Lung (tissue), 12 donors: ENCODE results near the gene MBD6. TPM values are rescaled to one million over a fixed set of nuclear protein-coding genes. Genes with fewer than 3 reads are reported as not detected.
"Not testable (repeated sequence)": the region's sequence is repeated elsewhere in the genome, so short reads cannot be mapped to it uniquely, and the experiment has no call there.

Experiments used
- ATAC-seq: fragments of 200-7000 bp; cut with Tn5 transposase; one replicate; pipeline ENCODE4 v1.9.1; 2020; ENCODE audit warnings: moderate number of reproducible peaks; ENCODE audit not compliant: insufficient read depth, low FRiP score
- DNase-seq, 3 donors: peaks; one replicate each; pipeline ENCODE4 v3.0.0-alpha.2; 2013 to 2017
- H3K27ac ChIP-seq, 2 donors: one replicate each; pipeline ENCODE4 v1.5.1; 2013; ENCODE audit warnings: mild to moderate bottlenecking in 2 of 2, moderate library complexity in 2 of 2, control low read depth in 1 of 2, inconsistent platforms in 1 of 2, low read depth in 1 of 2, low read length in 1 of 2
- H3K27me3 ChIP-seq, 3 donors: one replicate each; pipeline ENCODE4 v1.5.1; 2013; ENCODE audit warnings: low read length in 2 of 3; ENCODE audit not compliant: control insufficient read depth in 3 of 3, insufficient read depth in 3 of 3
- H3K36me3 ChIP-seq, 4 donors: one replicate each; pipeline ENCODE4 v1.5.1; 2013; ENCODE audit warnings: low read length in 4 of 4, mild to moderate bottlenecking in 1 of 4, moderate library complexity in 1 of 4; ENCODE audit not compliant: control insufficient read depth in 4 of 4, insufficient read depth in 4 of 4
- H3K4me1 ChIP-seq, 5 donors: one replicate each; pipeline ENCODE4 v1.5.1; 2013; ENCODE audit warnings: low read length in 5 of 5, mild to moderate bottlenecking in 2 of 5, moderate library complexity in 1 of 5; ENCODE audit not compliant: control insufficient read depth in 5 of 5, insufficient read depth in 5 of 5
- H3K4me3 ChIP-seq: one replicate; pipeline ENCODE4 v1.5.1; 2013; ENCODE audit warnings: mild to moderate bottlenecking, control low read depth, moderate library complexity
- H3K9ac ChIP-seq, 2 donors: one replicate each; pipeline ENCODE4 v1.5.1; 2013; ENCODE audit warnings: low read length in 2 of 2, control low read depth in 1 of 2; ENCODE audit not compliant: insufficient read depth in 1 of 2
- H3K9me3 ChIP-seq, 4 donors: one replicate each; pipeline ENCODE4 v1.5.1; 2013; ENCODE audit warnings: low read length in 3 of 4, mild to moderate bottlenecking in 1 of 4, moderate library complexity in 1 of 4; ENCODE audit not compliant: control insufficient read depth in 4 of 4, insufficient read depth in 3 of 4
- WGBS, 2 donors: extraction: QIAGEN DNeasy Blood & Tissue Kit; methylation state at CpG; one replicate each; pipeline ENCODE4 v1.1.7; 2013; 5-methylcytosine and 5-hydroxymethylcytosine counted together
- polyA plus RNA-seq, 2 donors: library from polyadenylated mRNA; stranded (reverse); fragments of 200-250 nt; gene quantifications; one replicate each; pipeline ENCODE4 v1.2.1, GENCODE V29; 2013
- total RNA-seq, 2 donors: library from RNA; depleted of rRNA in 1 of 2; stranded (reverse); fragments of >200 nt in 1 of 2; gene quantifications; one replicate each; pipeline ENCODE4 v1.2.1, GENCODE V29; 2014 to 2021
- TF ChIP-seq, protein P1 (sequence below): IDR thresholded peaks from 2 replicates; pipeline ENCODE4 v1.5.1; 2012; ENCODE audit warnings: mild to moderate bottlenecking; ENCODE audit errors: control extremely low read depth, extremely low read depth
- donor health status: control.
- donor health status: control.
- donor health status: Bipolar disorder and iron deficiency.
- donor health status: healthy.
- donor health status: DM: yes; HTN: yes; CAD: no.

Gene MBD6
- total and polyA plus RNA-seq, 4 donors, result 26.0 to 132 (median 39.6) TPM

DNA sequence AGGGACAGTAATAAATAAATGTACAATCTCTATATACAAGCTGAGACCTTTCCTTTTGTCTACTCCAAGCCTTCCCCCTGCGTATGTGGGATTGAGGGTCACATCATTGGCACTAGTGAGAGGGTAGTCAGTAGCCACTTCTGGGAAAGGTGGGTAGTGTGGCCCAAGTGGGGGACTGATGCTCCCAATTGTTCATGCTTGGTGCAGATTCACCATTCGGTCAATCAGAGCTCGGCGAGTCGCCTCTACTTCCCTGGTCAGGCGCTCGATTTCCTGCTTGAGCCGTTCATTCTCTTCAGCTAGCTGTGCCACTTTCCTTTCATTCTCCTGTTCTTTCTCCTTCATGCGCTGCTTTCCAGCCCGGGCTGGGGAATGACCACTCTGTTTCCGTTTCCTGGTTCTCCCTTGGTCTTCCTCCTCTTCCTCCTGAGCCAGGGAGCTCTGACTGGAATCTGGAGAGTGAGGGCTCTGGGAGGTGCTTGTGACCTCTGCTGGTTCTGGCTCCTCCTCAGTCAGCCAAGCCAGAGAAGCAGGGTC is 5.9 kb upstream of the MBD6 start:
- Histone ChIP-seq H3K9ac (no peak overlapping the region), H3K27ac (no peak overlapping the region), H3K4me1 (peaks cover 4 to 28% (median 17%) of the 10 kb centered on the region in 5 donors), H3K27me3 (no peaks in the 10 kb centered on the region), H3K36me3 (peaks cover 25 to 46% (median 33%) of the 10 kb centered on the region in 4 donors), H3K4me3 (no peak overlapping the region), H3K9me3 (no peaks in the 10 kb centered on the region)
- no peak for DNase-seq
- ATAC-seq, result no peak
- TF ChIP-seq, protein P1, sequence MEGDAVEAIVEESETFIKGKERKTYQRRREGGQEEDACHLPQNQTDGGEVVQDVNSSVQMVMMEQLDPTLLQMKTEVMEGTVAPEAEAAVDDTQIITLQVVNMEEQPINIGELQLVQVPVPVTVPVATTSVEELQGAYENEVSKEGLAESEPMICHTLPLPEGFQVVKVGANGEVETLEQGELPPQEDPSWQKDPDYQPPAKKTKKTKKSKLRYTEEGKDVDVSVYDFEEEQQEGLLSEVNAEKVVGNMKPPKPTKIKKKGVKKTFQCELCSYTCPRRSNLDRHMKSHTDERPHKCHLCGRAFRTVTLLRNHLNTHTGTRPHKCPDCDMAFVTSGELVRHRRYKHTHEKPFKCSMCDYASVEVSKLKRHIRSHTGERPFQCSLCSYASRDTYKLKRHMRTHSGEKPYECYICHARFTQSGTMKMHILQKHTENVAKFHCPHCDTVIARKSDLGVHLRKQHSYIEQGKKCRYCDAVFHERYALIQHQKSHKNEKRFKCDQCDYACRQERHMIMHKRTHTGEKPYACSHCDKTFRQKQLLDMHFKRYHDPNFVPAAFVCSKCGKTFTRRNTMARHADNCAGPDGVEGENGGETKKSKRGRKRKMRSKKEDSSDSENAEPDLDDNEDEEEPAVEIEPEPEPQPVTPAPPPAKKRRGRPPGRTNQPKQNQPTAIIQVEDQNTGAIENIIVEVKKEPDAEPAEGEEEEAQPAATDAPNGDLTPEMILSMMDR, result no peak
- 89% methylated on average over 11 of the region's 11 CpGs for WGBS, 2 donors

DNA sequence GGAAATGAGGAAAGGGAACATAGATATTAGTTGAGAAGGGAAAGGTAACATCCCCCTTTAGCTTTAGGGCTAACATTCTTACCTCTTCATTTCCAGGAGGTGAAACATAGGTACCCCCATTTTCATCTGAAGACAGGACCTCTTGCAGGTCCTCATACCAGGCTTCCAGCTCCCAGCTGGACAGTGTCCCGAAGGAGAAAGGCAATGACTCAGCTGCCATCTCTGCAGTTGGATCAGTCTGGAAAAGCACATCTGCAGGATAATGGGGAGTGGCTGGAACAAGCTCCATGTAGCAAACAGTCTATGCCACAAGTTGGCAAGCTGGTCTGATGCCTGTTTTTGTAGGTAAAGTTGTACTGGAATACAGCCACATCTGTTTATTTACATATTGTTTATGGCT is 5.4 kb upstream of the MBD6 start:
- TF ChIP-seq, protein P1, result no peak
- WGBS, 2 donors, result 77 to 91% methylated on average over 1 of the region's 1 CpG
- H3K9ac ChIP-seq, result no peak overlapping the region
- no peak overlapping the region for H3K27ac ChIP-seq
- DNase-seq (no peak), ATAC-seq (no peak)
- H3K4me3 ChIP-seq, result no peak overlapping the region
- no peaks in the 10 kb centered on the region for H3K27me3 ChIP-seq
- peaks cover 23 to 41% (median 30%) of the 10 kb centered on the region in 4 donors for H3K36me3 ChIP-seq
- no peaks in the 10 kb centered on the region for H3K9me3 ChIP-seq
- peaks cover 4 to 34% (median 22%) of the 10 kb centered on the region in 5 donors for H3K4me1 ChIP-seq

DNA sequence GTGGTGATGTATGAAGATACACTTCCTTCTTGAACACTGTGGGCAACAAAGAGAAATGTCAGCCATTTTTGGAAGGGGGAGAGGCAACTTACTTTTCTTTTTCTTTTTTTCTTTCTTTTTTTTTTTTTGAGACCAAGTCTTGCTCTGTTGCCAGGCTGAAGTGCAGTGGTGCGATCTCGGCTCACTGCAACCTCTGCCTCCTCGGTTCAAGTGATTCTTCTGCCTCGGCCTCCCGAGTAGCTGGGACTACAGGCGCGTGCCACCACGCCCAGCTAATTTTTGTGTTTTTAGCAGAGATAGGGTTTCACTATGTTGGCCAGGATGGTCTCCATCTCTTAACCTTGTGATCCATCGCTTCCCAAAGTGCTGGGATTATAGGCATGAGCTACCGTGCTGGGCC is 4.9 kb upstream of the MBD6 start:
- not testable (repeated sequence) for ATAC-seq, DNase-seq, H3K27me3 ChIP-seq, H3K9ac ChIP-seq, H3K9me3 ChIP-seq, H3K4me3 ChIP-seq, H3K27ac ChIP-seq
- Histone ChIP-seq H3K4me1 (peaks cover 4 to 34% (median 22%) of the 10 kb centered on the region in 5 donors), H3K36me3 (peaks cover 21 to 38% (median 29%) of the 10 kb centered on the region in 4 donors)
- WGBS, 2 donors, result 93% methylated on average over 10 of the region's 10 CpGs

DNA sequence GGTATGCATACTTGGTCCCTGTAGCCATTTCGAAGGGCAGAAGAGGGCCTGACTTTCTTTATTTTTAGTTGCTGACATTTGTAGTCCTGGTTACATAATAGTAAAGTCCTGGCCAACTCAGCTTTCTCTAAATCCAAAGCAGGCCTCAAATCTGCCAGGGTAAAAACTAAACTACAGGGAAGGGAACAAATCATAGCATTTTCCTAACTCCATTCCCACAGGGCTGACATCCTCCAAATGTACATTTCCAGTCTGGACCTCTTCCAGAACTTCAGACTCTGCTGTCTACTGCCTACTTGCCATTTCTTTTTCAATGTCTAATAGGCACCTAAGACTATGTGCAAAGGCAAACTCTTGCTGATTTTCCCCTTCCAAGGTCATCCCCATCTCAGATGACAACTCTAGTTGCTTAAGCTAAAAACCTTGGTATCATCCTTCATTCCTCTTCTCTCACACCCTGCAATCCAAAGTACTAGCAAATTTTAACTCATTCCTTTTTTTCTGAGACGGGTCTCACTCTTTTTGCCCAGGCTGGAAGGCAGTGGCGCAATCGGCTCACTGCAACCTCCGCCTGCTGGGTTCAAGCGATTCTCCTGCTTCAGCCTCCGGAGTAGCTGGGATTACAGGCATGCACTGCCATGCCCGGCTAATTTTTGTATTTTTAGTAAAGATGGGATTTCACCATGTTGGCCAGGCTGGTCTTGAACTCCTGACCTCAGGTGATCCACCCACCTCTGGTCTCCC is 4.3 kb upstream of the MBD6 start:
- TF ChIP-seq, protein P1, result no peak
- peak overlapping the region in 1 of 2 donors; percentile 64 for H3K9ac ChIP-seq
- DNase-seq (peak in 1 of 3 donors; percentile 23), ATAC-seq (no peak)
- H3K4me3 ChIP-seq, result no peak overlapping the region
- H3K9me3 ChIP-seq, result no peaks in the 10 kb centered on the region
- WGBS, 2 donors, result 60 to 77% methylated on average over 8 of the region's 8 CpGs
- H3K4me1 ChIP-seq, result peaks cover 4 to 36% (median 22%) of the 10 kb centered on the region in 5 donors
- H3K36me3 ChIP-seq, result peaks cover 18 to 34% (median 29%) of the 10 kb centered on the region in 4 donors
- H3K27ac ChIP-seq, result peak overlapping the region in 1 of 2 donors; percentile 28
- no peaks in the 10 kb centered on the region for H3K27me3 ChIP-seq
